Ecto neural progenitor cell (in vitro differentiated cells): Measurements from ENCODE around the gene NT5DC3.

Experiments used
- DNase-seq: peaks from one replicate; pipeline ENCODE4 v3.0.0-alpha.2; 2018; ENCODE audit warnings: low spot score

The NT5DC3 gene

GRCh38 chr12:103840876-103841689 lies at the start of gene NT5DC3:
TSS of gene NT5DC3 (minus strand) at chr12:103841234. CDS start at chr12:103841156, 78 bp downstream.
- DNase-seq: peak; percentile 95

- no peak for DNase-seq
Measured at GRCh38 chr12:103887738-103888137, 46.7 kb upstream of the NT5DC3 start.

GRCh38 chr12:103886195-103886797 lies 45.3 kb upstream of the NT5DC3 start:
- DNase-seq: no peak

GRCh38 chr12:103884316-103884715 lies 43.3 kb upstream of the NT5DC3 start:
- no peak for DNase-seq

- DNase-seq: no peak
Measured at GRCh38 chr12:103883908-103884307, 42.9 kb upstream of the NT5DC3 start.

GRCh38 chr12:103882861-103883596 lies 42.0 kb upstream of the NT5DC3 start:
- DNase-seq: no peak

GRCh38 chr12:103881261-103881660 lies 40.2 kb upstream of the NT5DC3 start:
- no peak for DNase-seq

- DNase-seq: no peak
Measured at GRCh38 chr12:103880299-103881142, 39.5 kb upstream of the NT5DC3 start.

GRCh38 chr12:103879878-103880277 lies 38.8 kb upstream of the NT5DC3 start:
- no peak for DNase-seq

GRCh38 chr12:103879048-103879692 lies 38.1 kb upstream of the NT5DC3 start:
- no peak for DNase-seq

- peak; percentile 71 for DNase-seq
Measured at GRCh38 chr12:103877934-103878510, 37.0 kb upstream of the NT5DC3 start.

- no peak for DNase-seq
Measured at GRCh38 chr12:103877288-103877687, 36.3 kb upstream of the NT5DC3 start.

GRCh38 chr12:103875666-103876065 lies 34.6 kb upstream of the NT5DC3 start:
- DNase-seq: no peak

GRCh38 chr12:103868215-103868614 lies 27.2 kb upstream of the NT5DC3 start:
- DNase-seq: no peak

GRCh38 chr12:103865151-103865730 lies 24.2 kb upstream of the NT5DC3 start:
- no peak for DNase-seq

- DNase-seq: no peak
Measured at GRCh38 chr12:103864710-103865109, 23.7 kb upstream of the NT5DC3 start.

- no peak for DNase-seq
Measured at GRCh38 chr12:103858953-103859601, 18.0 kb upstream of the NT5DC3 start.

- DNase-seq: no peak
Measured at GRCh38 chr12:103858335-103858734, 17.3 kb upstream of the NT5DC3 start.

GRCh38 chr12:103857164-103857563 lies 16.1 kb upstream of the NT5DC3 start:
- DNase-seq: no peak
